GM18951 (cell line): ENCODE results near the gene RFXANK.
"Not testable (repeated sequence)": the region's sequence is repeated elsewhere in the genome, so short reads cannot be mapped to it uniquely, and the experiment has no call there.

Source experiments
- POLR2A ChIP-seq: IDR thresholded peaks from 4 replicates; pipeline ENCODE4 v1.6.1; 2011; ENCODE audit warnings: mild to moderate bottlenecking; ENCODE audit not compliant: insufficient read length, insufficient read depth; ENCODE audit errors: extremely low read depth
- in situ Hi-C: fragments of 300-500 bp; cut with MboI; formaldehyde crosslinking; loops from one replicate; pipeline ENCODE4 v1.12.0; 2022; ENCODE audit warnings: low sequenced_read_pairs, mixed read lengths, inconsistent platforms; ENCODE audit not compliant: unreplicated experiment

The RFXANK gene

DNA sequence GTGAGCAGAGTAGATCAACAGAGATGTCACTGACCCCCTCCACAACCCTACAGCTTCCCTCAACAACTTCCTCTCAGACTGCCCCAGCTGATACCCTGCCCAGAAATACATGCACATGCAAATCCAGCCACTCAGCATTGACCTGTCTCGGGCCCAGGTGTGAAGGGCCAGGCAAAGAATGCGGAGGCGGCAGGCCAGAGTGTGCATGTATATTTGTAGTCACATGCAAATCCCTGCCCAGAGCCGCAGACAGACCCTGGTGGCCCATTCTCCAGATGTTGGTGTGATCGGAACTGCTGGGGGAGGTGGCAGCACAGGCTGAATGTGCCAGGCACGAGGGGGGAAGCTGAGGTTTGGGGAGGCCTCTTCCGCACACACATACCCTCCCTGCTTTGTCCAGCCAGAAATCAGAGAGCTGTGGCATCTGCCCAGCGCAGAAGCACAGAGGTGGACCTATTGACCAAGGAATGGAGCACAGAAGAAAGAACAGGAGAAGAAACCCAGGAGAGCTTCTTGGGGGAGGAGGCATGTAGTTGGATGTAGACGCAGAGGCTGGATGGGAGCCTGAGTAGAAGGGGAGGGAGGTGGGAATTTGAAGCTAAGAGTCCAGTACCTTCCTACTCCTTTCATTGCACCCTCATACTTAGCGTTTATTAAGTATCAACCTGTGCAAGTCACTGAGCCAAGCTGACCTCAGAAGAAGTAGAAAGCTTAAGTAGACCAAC, 36.4 kb upstream of the RFXANK start:
- TF ChIP-seq POLR2A: peak; percentile 38
- in situ Hi-C loops: no loop called here

GRCh38 chr19:19157808-19158207, 34.2 kb upstream of the RFXANK start:
- no peak for TF ChIP-seq POLR2A
- in situ Hi-C loops: no loop called here

- no peak for TF ChIP-seq POLR2A
Measured at GRCh38 chr19:19159534-19159933, 32.5 kb upstream of the RFXANK start.

DNA sequence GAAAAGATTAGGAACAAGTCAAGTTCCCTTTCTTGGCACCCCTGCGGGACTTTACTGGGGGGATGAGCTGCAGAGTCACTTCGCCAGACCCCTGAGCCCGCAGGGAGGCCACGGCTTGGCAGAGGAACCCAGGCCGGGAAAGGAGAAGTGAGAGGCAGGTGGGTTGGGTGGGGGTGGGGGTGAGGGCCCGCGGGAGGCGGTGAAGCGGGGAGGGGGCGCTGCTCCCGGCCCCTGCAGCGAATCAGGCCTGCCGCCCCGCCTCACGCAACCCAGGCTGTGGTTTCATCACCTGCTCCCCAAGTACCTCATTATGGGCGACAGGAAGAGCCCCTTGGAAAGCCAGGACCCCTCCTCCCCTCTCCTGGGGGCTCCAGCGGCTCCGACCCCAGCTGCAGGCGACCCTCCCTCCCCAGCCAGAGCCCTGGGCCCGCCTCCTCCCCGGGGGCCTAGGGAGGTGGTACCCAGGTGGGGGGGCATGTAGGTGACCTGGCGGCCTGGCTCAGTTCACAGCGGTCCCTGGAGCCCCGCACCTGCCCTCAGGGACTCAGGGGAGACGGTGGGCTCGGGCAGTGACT, 31.5 kb upstream of the RFXANK start:
- in situ Hi-C loops: no loop called here
- peak; percentile 5 for TF ChIP-seq POLR2A

More at GRCh38 chr19:19159534-19159933, 32.5 kb upstream of the RFXANK start:
- in situ Hi-C loops: no loop called here

GRCh38 chr19:19162495-19162894, 29.6 kb upstream of the RFXANK start:
- TF ChIP-seq POLR2A: no peak
- in situ Hi-C loops: no loop called here

DNA sequence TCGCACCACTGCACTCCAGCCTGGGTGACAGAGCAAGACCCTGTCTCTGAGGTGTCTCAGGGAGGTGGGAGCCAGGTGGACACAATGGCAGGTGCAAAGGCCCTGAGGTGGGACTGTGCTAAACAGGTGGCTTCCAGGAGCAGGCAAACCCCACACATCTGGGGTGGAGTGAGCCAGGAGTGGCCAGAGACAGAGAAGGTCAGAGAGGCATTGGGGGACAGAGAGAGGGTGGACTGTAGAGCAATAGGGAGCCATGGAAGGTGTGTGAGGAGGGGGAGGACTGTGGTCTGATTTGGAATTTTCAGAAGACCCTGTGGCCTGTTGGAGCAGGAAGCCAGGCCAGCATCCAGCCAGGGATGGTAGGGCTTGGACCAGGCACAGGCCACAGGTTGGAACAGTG, 26.7 kb upstream of the RFXANK start:
- in situ Hi-C loops: no loop called here
- no peak for TF ChIP-seq POLR2A

GRCh38 chr19:19167612-19168011, 24.4 kb upstream of the RFXANK start:
- in situ Hi-C loops: no loop called here
- TF ChIP-seq POLR2A: no peak

DNA sequence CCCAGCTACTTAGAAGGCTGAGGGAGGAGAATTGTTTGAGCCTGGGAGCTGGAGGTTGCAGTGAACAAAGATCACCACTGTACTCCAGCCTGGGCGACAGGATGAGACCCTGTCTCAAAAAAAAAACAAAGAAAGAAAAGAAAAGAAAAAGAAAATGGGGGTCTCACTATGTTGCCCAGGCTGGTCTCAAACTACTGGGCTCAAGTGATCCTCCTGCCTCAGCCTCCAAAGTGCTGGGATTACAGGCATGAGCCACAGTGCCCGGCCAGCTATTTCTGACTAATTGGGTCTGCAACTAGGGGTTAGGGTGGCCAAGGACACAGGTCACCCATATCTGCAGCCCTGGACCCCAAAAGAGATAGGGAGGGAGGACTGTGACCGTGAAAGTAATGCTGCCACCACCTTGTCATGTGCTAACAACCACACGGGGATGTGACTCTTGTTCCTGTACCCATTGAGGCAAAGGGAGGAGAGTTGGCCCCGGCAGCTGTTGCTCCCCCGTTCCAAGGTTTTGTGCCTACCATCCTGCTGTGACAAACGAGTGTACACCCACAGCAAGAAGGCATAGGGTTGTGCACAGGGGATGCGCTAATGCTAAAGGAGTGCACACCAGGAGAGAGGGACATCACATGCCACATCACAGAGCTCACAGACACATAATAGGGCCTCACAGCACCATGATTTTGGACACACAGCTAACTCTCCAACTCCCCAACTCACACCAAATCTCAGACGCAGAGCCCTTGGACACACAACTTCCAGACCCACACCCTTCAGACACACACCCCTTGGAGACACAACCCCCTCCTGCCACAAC, 22.6 kb upstream of the RFXANK start:
- no peak for TF ChIP-seq POLR2A
- in situ Hi-C loops: no loop called here

DNA sequence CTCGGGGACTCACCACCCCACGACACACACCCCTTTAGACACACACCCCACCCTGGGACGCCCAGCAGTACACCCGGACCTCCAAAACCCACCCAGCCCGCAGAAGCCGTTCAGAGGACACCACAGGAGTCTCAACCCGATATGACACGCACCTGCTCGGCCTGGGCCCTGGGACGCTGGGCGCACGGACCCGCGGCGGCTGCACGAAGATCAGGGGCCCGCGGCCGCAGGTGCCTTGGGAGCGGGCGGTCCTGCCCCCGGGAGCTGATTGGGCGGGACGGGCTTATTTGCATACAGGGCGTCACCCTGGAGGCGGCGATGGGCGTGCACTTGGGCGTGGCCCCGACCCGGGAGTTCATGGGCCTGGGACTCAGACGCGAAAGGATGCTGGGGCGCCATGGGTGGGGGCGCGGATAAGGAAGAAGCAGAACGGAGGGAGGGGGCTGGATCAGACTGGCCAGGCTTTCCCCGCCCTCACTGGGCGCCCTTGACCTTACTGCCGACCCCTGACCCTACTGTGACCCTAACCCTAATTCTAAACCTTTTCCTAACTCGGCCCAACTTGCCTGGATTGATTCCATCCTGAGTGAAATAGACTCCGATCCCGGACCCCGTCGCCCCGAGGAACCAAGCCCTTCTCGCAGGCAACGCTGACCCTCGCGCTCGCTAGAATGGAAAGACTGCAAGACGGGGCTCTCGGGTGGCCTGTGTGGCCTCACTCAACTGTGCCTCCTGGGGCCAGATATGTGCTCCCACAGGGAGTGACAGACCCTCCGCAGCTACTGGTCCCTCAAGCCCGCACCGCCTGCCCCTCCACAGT, 21.8 kb upstream of the RFXANK start, which contains the start of gene MEF2B:
Gene MEF2B (minus strand): TSS at position 211 of the 820 bp plus-strand sequence. CDS start 19,528 bp downstream, outside the sequence.
- in situ Hi-C loops: no loop called here
- peak; percentile 94 for TF ChIP-seq POLR2A

GRCh38 chr19:19170873-19171672, 21.0 kb upstream of the RFXANK start:
- in situ Hi-C loops: no loop called here
- no peak for TF ChIP-seq POLR2A

DNA sequence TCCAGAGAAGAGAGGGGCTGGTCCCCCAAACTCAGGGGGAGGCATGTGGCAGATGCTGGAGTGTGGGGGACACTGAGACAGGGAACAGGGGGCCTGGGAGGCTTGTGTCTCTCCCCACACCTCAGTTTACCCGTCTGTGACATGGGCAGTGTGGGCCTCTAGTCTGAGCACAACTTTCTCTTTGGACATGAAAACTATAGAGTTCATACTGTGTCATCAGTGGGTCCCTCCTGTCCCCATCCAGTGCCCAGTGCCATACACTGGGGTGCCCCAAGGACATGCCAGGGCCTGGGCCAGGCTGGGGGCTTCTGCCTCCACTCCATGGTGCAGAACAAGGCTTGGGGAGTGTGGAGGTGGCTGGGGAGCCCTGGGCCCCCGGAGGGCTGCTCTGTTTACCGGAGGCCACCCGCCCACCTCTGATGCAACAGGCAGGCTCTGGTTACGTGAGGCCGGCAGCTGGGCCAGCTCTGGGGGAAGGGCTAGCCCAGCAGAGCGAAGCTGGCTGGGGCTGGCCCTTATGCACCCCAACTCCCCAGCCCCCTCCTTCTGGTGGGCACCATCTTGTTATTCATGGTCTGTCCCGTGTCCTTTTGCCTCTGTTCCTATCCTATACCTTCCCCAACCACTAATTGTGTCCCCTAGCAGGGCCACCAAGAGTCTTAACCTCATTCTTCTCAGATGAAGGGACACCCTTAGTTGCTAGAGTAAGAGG, 20.1 kb upstream of the RFXANK start:
- in situ Hi-C loops: no loop called here

GRCh38 chr19:19173243-19173642, 18.8 kb upstream of the RFXANK start:
- in situ Hi-C loops: not testable (repeated sequence)

More for the DNA sequence above, 20.1 kb upstream of the RFXANK start:
- no peak for TF ChIP-seq POLR2A
